Loucy (cell line): Measurements from ENCODE around the gene TEKT1.

Source experiments
- H2AFZ ChIP-seq: fragments of 200-600 bp; sonication (generic); 2 replicates; pipeline ENCODE4 v1.6.0; 2016; ENCODE audit warnings: antibody characterized with exemption, mild to moderate bottlenecking, low read length, moderate library complexity
- H3F3A ChIP-seq: fragments of 200-600 bp; 2 replicates; pipeline ENCODE4 v1.6.0; 2016; ENCODE audit warnings: antibody characterized with exemption, low read depth, mild to moderate bottlenecking
- H3K27me3 ChIP-seq: fragments of 200-600 bp; sonication (generic); 2 replicates; pipeline ENCODE4 v1.6.1; 2014; ENCODE audit warnings: low read length, mild to moderate bottlenecking; ENCODE audit not compliant: insufficient read depth, poor library complexity, severe bottlenecking
- H3K36me3 ChIP-seq: fragments of 200-600 bp; sonication (generic); 2 replicates; pipeline ENCODE4 v1.6.1; 2016; ENCODE audit warnings: low read length; ENCODE audit not compliant: insufficient read depth
- H3K4me1 ChIP-seq: fragments of 200-600 bp; sonication (generic); 2 replicates; pipeline ENCODE4 v1.5.1; 2014; ENCODE audit warnings: low read length, mild to moderate bottlenecking; ENCODE audit not compliant: insufficient read depth, poor library complexity, severe bottlenecking
- H3K4me2 ChIP-seq: fragments of 200-600 bp; sonication (generic); 2 replicates; pipeline ENCODE4 v1.6.0; 2014; ENCODE audit warnings: antibody characterized with exemption, low read length, low read depth, mild to moderate bottlenecking; ENCODE audit not compliant: poor library complexity, severe bottlenecking
- H3K4me3 ChIP-seq: fragments of 200-600 bp; sonication (generic); 2 replicates; pipeline ENCODE4 v1.5.1; 2014; ENCODE audit warnings: low read length, mild to moderate bottlenecking, mixed read lengths; ENCODE audit not compliant: poor library complexity, severe bottlenecking
- H3K79me2 ChIP-seq: fragments of 200-600 bp; sonication (generic); 2 replicates; pipeline ENCODE4 v1.6.1; 2014; ENCODE audit warnings: low read length; ENCODE audit not compliant: insufficient read depth
- H3K9ac ChIP-seq: fragments of 200-600 bp; sonication (generic); 2 replicates; pipeline ENCODE4 v1.6.0; 2014; ENCODE audit warnings: mild to moderate bottlenecking, low read depth, low read length, moderate library complexity; ENCODE audit not compliant: poor library complexity, severe bottlenecking
- H3K9me2 ChIP-seq: fragments of 200-600 bp; sonication (generic); replicated peaks from 2 replicates; pipeline ENCODE4 v1.6.1; 2016; ENCODE audit warnings: low read depth, low read length, mixed read lengths
- H3K9me3 ChIP-seq: fragments of 200-600 bp; sonication (generic); 2 replicates; pipeline ENCODE4 v1.6.1; 2014; ENCODE audit warnings: mild to moderate bottlenecking, antibody characterized with exemption, low read length, low read depth; ENCODE audit not compliant: insufficient read depth
- H4K20me1 ChIP-seq: fragments of 200-600 bp; sonication (generic); 2 replicates; pipeline ENCODE4 v1.6.0; 2014; ENCODE audit warnings: antibody characterized with exemption, low read length, mild to moderate bottlenecking; ENCODE audit not compliant: insufficient read depth, poor library complexity, severe bottlenecking
- CTCF ChIP-seq: fragments of 200-600 bp; sonication (generic); conservative IDR thresholded peaks from 2 replicates; pipeline ENCODE4 v1.5.1; 2014; ENCODE audit warnings: mild to moderate bottlenecking, antibody characterized with exemption, low read length
- EZH2phosphoT487 ChIP-seq: fragments of 200-600 bp; IDR thresholded peaks from 2 replicates; pipeline ENCODE4 v1.6.1; 2018; ENCODE audit warnings: antibody characterized with exemption, mild to moderate bottlenecking, moderate library complexity, borderline replicate concordance

The TEKT1 gene

GRCh38 chr17:6862825-6863224 is 31.3 kb upstream of the TEKT1 start:
- no peak overlapping the region for H3K4me2 ChIP-seq
- no peak overlapping the region for H3K4me3 ChIP-seq
- no peaks in the 10 kb centered on the region for H3K9me2 ChIP-seq
- H3F3A ChIP-seq, result no peaks in the 10 kb centered on the region
- no peaks in the 10 kb centered on the region for H3K9me3 ChIP-seq
- H3K79me2 ChIP-seq, result no peaks in the 10 kb centered on the region
- H3K27me3 ChIP-seq, result peaks cover 4% of the 10 kb centered on the region
- TF ChIP-seq EZH2phosphoT487 (no peak), CTCF (no peak)
- no peak overlapping the region for H3K9ac ChIP-seq
- no peaks in the 10 kb centered on the region for H3K4me1 ChIP-seq
- no peaks in the 10 kb centered on the region for H3K36me3 ChIP-seq
- no peaks in the 10 kb centered on the region for H4K20me1 ChIP-seq
- H2AFZ ChIP-seq, result no peak overlapping the region

- no peaks in the 10 kb centered on the region for H3K79me2 ChIP-seq
- TF ChIP-seq CTCF (no peak), EZH2phosphoT487 (no peak)
- H3K9me3 ChIP-seq, result no peaks in the 10 kb centered on the region
- H3K9me2 ChIP-seq, result no peaks in the 10 kb centered on the region
- H2AFZ ChIP-seq, result no peak overlapping the region
- no peaks in the 10 kb centered on the region for H3K4me1 ChIP-seq
- H3K4me2 ChIP-seq, result no peak overlapping the region
- H3K9ac ChIP-seq, result no peak overlapping the region
- H3K36me3 ChIP-seq, result no peaks in the 10 kb centered on the region
- no peaks in the 10 kb centered on the region for H4K20me1 ChIP-seq
- H3K27me3 ChIP-seq, result peaks cover 4% of the 10 kb centered on the region
- no peaks in the 10 kb centered on the region for H3F3A ChIP-seq
- H3K4me3 ChIP-seq, result no peak overlapping the region
These were observed 30.6 kb upstream of the TEKT1 start for GRCh38 chr17:6862122-6862521.

GRCh38 chr17:6857904-6858303 is 26.4 kb upstream of the TEKT1 start:
- H3K36me3 ChIP-seq, result no peaks in the 10 kb centered on the region
- no peaks in the 10 kb centered on the region for H4K20me1 ChIP-seq
- H3K79me2 ChIP-seq, result no peaks in the 10 kb centered on the region
- H3K27me3 ChIP-seq, result no peaks in the 10 kb centered on the region
- H3K4me2 ChIP-seq, result no peak overlapping the region
- no peak overlapping the region for H3K9ac ChIP-seq
- H3K9me2 ChIP-seq, result no peaks in the 10 kb centered on the region
- no peak overlapping the region for H2AFZ ChIP-seq
- H3K9me3 ChIP-seq, result no peaks in the 10 kb centered on the region
- H3F3A ChIP-seq, result no peaks in the 10 kb centered on the region
- TF ChIP-seq EZH2phosphoT487, result no peak
- H3K4me3 ChIP-seq, result no peak overlapping the region
- no peaks in the 10 kb centered on the region for H3K4me1 ChIP-seq

GRCh38 chr17:6857336-6857735 is 25.8 kb upstream of the TEKT1 start:
- H3K4me3 ChIP-seq, result no peak overlapping the region
- no peaks in the 10 kb centered on the region for H4K20me1 ChIP-seq
- H3F3A ChIP-seq, result no peaks in the 10 kb centered on the region
- no peak overlapping the region for H3K4me2 ChIP-seq
- no peaks in the 10 kb centered on the region for H3K9me2 ChIP-seq
- H3K27me3 ChIP-seq, result no peaks in the 10 kb centered on the region
- H3K9me3 ChIP-seq, result no peaks in the 10 kb centered on the region
- no peaks in the 10 kb centered on the region for H3K36me3 ChIP-seq
- no peak overlapping the region for H3K9ac ChIP-seq
- H3K4me1 ChIP-seq, result no peaks in the 10 kb centered on the region
- H3K79me2 ChIP-seq, result no peaks in the 10 kb centered on the region
- no peak overlapping the region for H2AFZ ChIP-seq
- TF ChIP-seq EZH2phosphoT487 (no peak), CTCF (no peak)
